GM19025 (cell line): ENCODE data around the gene NR1D2.
"Not testable (repeated sequence)": the region's sequence is repeated elsewhere in the genome, so short reads cannot be mapped to it uniquely, and the experiment has no call there.

Experiments used
- ATAC-seq: cut with Tn5 transposase; IDR thresholded peaks from one replicate; pipeline ENCODE4 v1.9.1; 2021; ENCODE audit warnings: mild to moderate bottlenecking, low read depth, moderate library complexity; ENCODE audit not compliant: unreplicated experiment

Gene NR1D2

GRCh38 chr3:23944861-23945662 is at the start of gene NR1D2:
NR1D2 (plus strand) TSS chr3:23945286; CDS start chr3:23945579, 293 bp downstream.
- ATAC-seq, result peak; percentile 51

DNA sequence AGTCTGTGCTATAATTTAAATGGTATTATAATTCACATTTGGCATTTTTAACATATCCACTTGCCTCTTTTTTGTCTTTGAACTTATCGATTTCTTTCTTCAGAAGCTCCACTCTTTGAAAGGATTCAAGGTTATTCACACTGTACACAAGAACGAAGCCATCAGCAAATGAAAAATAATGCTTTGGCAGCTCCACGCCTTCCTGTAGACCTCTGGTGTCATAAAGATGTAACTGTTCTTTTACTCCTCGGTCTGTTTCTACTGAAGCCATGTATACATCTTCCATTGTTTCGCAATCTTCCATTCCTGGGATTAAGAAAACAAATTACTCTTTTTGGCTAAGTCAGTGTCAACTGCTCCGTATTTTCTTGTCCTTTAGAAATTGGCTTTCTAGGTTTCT is 44.3 kb upstream of the NR1D2 start:
- ATAC-seq, result no peak

DNA sequence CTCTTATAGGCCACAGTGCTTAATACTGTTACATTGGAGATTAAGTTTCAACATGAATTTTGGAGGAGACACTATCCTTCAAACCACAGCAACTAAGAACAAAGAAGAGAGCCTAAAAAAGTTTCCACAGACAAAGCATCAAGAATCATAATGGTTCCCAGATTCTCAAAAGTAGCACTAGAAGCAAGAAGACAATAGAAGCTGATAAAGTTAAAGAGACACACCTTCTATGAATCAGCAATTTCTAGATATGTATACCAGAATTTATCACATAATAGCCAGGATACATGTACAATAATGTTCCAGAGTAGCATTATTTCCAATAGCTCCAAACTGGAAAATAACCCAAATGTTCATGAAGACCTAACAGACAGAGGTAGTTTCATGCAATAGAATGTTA is 40.5 kb upstream of the NR1D2 start:
- ATAC-seq, result no peak

GRCh38 chr3:23909341-23909740 is 35.7 kb upstream of the NR1D2 start:
- no peak for ATAC-seq

- no peak for ATAC-seq
These were observed 33.7 kb upstream of the NR1D2 start for GRCh38 chr3:23911397-23911796.

DNA sequence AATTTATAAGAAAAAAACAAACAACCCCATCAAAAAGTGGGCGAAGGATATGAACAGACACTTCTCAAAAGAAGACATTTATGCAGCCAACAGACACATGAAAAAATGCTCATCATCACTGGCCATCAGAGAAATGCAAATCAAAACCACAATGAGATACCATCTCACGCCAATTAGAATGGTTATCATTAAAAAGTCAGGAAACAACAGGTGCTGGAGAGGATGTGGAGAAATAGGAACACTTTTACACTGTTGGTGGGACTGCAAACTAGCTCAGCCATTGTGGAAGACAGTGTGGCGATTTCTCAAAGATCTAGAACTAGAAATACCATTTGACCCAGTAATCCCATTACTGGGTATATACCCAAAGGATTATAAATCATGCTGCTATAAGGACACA is 32.8 kb upstream of the NR1D2 start:
- not testable (repeated sequence) for ATAC-seq

GRCh38 chr3:23913182-23913581 is 31.9 kb upstream of the NR1D2 start:
- no peak for ATAC-seq

DNA sequence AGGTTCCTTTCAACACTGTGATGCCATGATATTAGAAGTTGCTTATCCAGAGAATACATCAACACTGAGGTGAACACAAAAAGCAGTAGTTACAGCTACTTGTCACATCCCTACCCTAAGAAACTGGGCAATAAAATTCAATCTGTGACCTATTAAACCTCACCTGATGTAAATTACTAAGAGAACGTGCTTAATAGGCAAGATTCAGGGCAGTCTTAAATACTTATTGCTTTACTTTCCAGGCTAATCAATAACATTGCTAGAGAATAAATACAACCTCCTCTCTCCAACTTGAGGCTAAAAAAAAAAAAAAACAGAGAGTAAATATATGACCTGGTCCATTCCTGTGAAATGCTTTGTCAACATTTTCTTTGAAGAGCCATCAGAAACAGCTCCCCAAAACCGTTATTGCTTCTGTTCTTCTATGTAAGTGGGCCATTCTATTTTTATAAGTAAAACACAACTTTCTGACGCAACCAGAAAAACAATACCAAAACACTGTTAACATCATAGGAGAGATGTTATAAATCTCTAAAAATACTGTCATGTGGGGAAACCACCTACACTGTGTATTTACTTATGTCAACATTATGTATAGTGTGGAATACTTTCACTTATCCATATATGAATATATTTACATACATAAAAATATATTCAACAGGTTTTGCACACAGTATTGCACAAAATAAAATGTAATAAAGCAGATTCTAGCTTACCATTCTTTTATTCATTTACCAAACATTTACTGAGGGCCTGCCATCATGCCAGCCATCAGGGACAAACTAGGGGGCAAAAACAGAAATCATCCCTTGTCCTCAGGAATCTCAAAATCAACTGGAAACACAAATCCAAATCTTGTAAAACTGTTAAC is 31.0 kb upstream of the NR1D2 start:
- ATAC-seq, result no peak

DNA sequence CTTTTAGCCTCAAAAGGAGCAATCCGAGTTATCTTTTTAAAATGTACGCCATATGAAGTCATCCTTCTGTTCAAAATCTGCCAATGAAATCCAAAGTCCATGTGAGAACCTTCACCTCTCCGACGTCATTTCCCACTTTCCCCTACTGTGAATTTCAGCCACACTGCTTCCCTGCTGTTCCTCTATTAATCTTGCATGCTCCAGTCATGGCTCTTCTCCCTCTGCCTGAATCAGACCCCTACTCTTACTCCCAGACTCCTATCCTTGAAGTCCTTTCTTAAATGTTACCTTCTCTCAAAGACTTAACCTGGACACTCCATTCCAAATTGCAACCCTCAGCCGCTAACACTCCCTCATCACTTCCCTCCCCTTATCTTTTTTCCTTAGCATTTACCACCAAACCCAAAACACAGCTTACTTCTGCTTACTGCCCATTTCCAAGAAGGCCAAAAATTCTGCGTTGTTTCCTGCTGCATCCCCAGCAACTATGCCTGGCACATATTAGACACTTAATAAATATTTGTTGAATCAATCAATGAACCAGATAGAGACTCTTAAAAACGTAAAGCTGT is 29.5 kb upstream of the NR1D2 start:
- ATAC-seq, result no peak

DNA sequence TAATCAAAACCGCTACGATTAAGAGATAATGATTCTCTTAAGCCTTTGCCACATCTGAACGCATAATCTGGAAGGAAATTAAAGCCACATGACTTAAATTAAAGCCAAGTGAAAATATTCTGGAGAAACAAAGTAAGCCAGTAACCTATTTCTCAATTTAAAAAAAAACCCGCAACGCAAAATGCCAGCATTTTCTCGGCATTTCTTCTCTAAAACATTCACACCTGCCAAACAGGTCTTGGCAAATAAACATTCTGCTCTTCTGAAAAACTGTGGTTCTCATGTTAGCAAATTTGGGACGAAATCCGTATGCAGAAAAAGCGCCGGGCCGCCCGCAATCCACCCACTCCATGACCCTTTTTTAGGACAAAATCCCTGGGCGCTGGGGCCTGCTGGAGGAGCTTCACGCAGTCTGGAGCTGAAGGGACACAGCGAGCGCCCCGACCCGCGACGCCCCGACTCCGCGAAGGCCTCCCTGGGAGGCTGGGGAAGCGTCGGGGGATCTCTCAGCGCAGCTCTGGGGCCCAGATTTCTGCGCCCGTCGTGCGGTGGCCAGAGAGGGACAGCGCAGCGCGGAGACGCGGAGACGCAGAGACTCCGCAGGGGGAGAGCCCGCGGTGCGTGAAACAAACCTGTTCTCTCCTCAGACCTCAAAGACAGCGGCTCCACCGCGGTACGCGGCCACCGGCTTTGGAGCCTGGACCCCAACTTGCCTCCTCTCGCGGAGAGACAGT is 28.8 kb upstream of the NR1D2 start:
- peak; percentile 39 for ATAC-seq

GRCh38 chr3:23916886-23917678 is 28.0 kb upstream of the NR1D2 start, which contains the start of the genes NKIRAS1 and RPL15:
NKIRAS1 (minus strand) TSS chr3:23916990; CDS start chr3:23910904, 6,086 bp downstream.
RPL15 (plus strand) TSS chr3:23917132; CDS start chr3:23917860, 728 bp downstream.
- peak; percentile 92 for ATAC-seq

DNA sequence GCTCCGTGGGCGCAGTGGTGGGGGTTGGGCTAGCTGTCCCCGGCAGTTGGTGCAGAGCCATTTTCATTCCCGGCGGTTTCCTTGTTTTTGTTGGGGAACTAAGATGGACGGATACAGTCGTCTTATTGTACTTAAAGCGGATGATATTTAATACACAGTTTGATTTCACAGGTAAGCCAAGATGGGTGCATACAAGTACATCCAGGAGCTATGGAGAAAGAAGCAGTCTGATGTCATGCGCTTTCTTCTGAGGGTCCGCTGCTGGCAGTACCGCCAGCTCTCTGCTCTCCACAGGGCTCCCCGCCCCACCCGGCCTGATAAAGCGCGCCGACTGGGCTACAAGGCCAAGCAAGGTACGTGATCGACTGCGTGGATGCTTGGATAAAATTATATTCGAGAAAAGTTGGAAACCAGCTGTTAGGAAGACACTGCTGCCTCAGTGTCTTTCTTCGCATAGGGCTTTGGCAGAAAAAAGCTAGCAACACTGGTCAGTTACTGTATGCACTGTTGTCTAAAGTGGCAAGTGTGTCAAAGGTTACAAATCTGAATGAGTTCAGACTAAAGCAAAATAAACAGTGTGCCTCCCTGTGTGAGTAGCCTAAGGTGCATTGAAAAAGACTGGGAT is 27.3 kb upstream of the NR1D2 start:
- not testable (repeated sequence) for ATAC-seq

DNA sequence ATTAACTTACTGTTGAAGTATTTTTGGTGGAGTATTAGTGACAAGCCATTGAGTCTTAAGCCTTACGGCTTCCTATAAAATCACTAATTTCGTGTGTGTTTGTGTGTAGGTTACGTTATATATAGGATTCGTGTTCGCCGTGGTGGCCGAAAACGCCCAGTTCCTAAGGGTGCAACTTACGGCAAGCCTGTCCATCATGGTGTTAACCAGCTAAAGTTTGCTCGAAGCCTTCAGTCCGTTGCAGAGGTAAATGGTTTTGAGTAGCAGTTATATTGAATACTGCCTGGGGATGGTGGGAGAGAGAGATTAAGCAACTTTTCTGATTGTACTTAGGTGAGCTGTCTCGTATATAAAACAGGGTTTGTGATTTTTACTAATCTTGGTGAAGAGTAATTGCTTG is 26.8 kb upstream of the NR1D2 start:
- not testable (repeated sequence) for ATAC-seq

- no peak for ATAC-seq
These were observed 25.5 kb upstream of the NR1D2 start for GRCh38 chr3:23919628-23920027.

GRCh38 chr3:23920151-23920655 is 24.9 kb upstream of the NR1D2 start:
- no peak for ATAC-seq

GRCh38 chr3:23921052-23921511 is 24.0 kb upstream of the NR1D2 start:
- ATAC-seq, result no peak

DNA sequence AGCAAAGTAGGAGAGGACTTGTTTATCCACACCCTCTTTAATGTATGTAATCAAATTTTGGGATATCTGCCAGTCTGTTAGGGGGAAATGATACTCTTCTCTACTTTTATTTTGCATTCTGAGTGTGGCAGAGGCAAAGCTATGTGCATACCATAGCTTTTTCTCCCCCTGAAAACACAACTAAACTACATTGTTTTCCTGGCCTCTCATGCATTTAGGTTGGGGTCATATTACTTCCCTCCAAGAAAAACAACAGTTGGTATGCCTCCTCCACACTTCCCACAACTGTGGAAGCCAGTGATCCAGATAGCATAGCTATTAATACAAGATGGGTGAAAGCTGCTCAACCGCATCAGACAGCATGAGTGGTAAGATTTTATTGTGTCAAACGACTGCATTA is 21.3 kb upstream of the NR1D2 start:
- no peak for ATAC-seq

DNA sequence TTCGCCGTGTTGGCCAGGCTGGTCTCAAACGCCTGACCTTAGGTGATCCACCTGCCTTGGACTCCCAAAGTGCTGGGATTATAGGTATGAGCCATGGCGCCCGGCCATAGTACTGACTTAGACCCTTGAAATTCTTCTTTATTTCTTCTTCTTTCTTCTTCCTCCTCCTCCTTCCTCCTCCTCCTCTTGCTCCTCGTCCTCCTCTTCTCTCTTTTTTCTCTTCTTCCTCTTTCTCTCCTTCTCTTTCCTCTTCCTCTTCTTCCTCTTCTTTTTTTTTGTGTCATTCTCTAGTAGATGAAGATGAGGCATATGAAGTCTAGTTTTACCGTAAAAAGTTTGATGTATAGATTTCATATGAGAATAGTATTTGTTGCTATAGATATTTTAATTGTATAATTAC is 18.8 kb upstream of the NR1D2 start:
- no peak for ATAC-seq

- no peak for ATAC-seq
These were observed 18.4 kb upstream of the NR1D2 start for GRCh38 chr3:23926736-23927135.
